Stomach (tissue), 9 donors: ENCODE results near the gene PLA2G1B. TPM values are rescaled to one million over a fixed set of nuclear protein-coding genes. Genes with fewer than 3 reads are reported as not detected.

Experiments used
- DNase-seq, 2 donors: peaks; one replicate each; pipeline versions ENCODE4 v3.0.0 to v3.0.0-alpha.2; 2013 to 2019
- H3K27ac ChIP-seq, 5 donors: fragments of 200-600 bp in 4 of 5; sonication (generic) in 4 of 5; one replicate each; pipeline ENCODE4 v1.5.1; 2013 to 2019; ENCODE audit warnings: mild to moderate bottlenecking in 1 of 5, moderate library complexity in 1 of 5
- H3K27me3 ChIP-seq, 3 donors: fragments of 200-600 bp; sonication (generic); one replicate each; pipeline ENCODE4 v1.5.1; 2017 to 2019; ENCODE audit warnings: mixed run types in 1 of 3
- H3K36me3 ChIP-seq, 4 donors: fragments of 200-600 bp; sonication (generic); 1 replicate in 3 of 4; 2 replicates in 1 of 4; pipeline ENCODE4 v1.5.1; 2016 to 2019
- H3K4me1 ChIP-seq, 4 donors: fragments of 200-600 bp; sonication (generic); one replicate each; pipeline ENCODE4 v1.5.1; 2016 to 2019
- H3K4me3 ChIP-seq, 4 donors: fragments of 200-600 bp; sonication (generic) in 3 of 4; one replicate each; pipeline ENCODE4 v1.5.1; 2016 to 2019; ENCODE audit warnings: mild to moderate bottlenecking in 1 of 4
- H3K9me3 ChIP-seq, 4 donors: fragments of 200-600 bp; sonication (generic); one replicate each; pipeline ENCODE4 v1.5.1; 2016 to 2019
- CTCF ChIP-seq, 7 experiments: fragments of 450-650 bp in 4 of 7; fragments of 200-600 bp in 3 of 7; sonication (generic) in 3 of 7; IDR thresholded peaks; one replicate each; pipeline ENCODE4 v1.5.1; 2016 to 2019; ENCODE audit warnings: antibody characterized with exemption in 7 of 7, control low read depth in 2 of 7, mild to moderate bottlenecking in 1 of 7
- EP300 ChIP-seq: sonication (generic); formaldehyde crosslinking; IDR thresholded peaks from one replicate; pipeline ENCODE4 v1.6.1; 2017; ENCODE audit warnings: antibody characterized with exemption
- POLR2A ChIP-seq, 4 donors: fragments of 450-650 bp; IDR thresholded peaks; one replicate each; pipeline ENCODE4 v1.6.1; 2016; ENCODE audit warnings: antibody characterized with exemption in 4 of 4, control low read depth in 2 of 4, mild to moderate bottlenecking in 1 of 4, moderate library complexity in 1 of 4
- POLR2AphosphoS5 ChIP-seq, 3 donors: sonication (generic); formaldehyde crosslinking; IDR thresholded peaks; one replicate each; pipeline ENCODE4 v1.6.1; 2016; ENCODE audit warnings: antibody characterized with exemption in 3 of 3
- WGBS, 5 donors: extraction: QIAGEN DNeasy Blood & Tissue Kit in 3 of 5; methylation state at CpG; one replicate each; pipeline versions ENCODE4 v1.1.5 to v1.1.7; 2013 to 2018; 5-methylcytosine and 5-hydroxymethylcytosine counted together
- intact Hi-C: fragments of 100-400 bp; cut with DNase I; formaldehyde crosslinking; loops from one replicate; pipeline ENCODE4 v1.15.1; 2023; ENCODE audit warnings: low total_unique reads
- polyA plus RNA-seq, 3 donors: library from polyadenylated mRNA; stranded (reverse); fragments of 200-250 nt; gene quantifications; one replicate each; pipeline ENCODE4 v1.2.3, GENCODE V29; 2013
- total RNA-seq, 5 donors: library from RNA; depleted of rRNA; stranded (reverse); fragments of >200 nt; gene quantifications; one replicate each; pipeline versions ENCODE4 v1.1.0 to v1.2.3, GENCODE V29; 2014 to 2016
- donor health status: healthy with polysubstance abuse.
- donor health status: Bipolar disorder and iron deficiency.
- donor health status: healthy.

The PLA2G1B gene
- total and polyA plus RNA-seq, 8 donors: 7.0 to 18.5 (median 10.2) TPM; not detected in 5

- Histone ChIP-seq H3K27me3 (peaks cover 7 to 65% (median 31%) of the 10 kb centered on the region in 3 donors), H3K4me1 (peaks cover 48 to 79% (median 68%) of the 10 kb centered on the region in 4 donors), H3K36me3 (no peaks in the 10 kb centered on the region), H3K4me3 (no peak overlapping the region), H3K9me3 (no peaks in the 10 kb centered on the region), H3K27ac (peak overlapping the region; percentile 66 to 80 (median 76))
- TF ChIP-seq CTCF (IDR thresholded peaks at IDR 0.05): no peak
- no peak for TF ChIP-seq POLR2AphosphoS5 (IDR thresholded peaks at IDR 0.05)
- no peak for TF ChIP-seq POLR2A (IDR thresholded peaks at IDR 0.05)
- no peak for TF ChIP-seq EP300
- intact Hi-C loops: no loop called here
- no peak for DNase-seq
- WGBS, 5 donors: 37 to 66% (median 54%) methylated on average over 7 of the region's 7 CpGs
Measured at GRCh38 chr12:120366845-120367232, 39.3 kb upstream of the PLA2G1B start.

- no peaks in the 10 kb centered on the region for H3K36me3 ChIP-seq
- H3K9me3 ChIP-seq: no peaks in the 10 kb centered on the region
- no peak overlapping the region for H3K4me3 ChIP-seq
- intact Hi-C loops: no loop called here
- peaks cover 7 to 66% (median 36%) of the 10 kb centered on the region in 3 donors for H3K27me3 ChIP-seq
- H3K4me1 ChIP-seq: peaks cover 53 to 85% (median 73%) of the 10 kb centered on the region in 4 donors
- DNase-seq: no peak
- peak overlapping the region; percentile 66 to 80 (median 76) for H3K27ac ChIP-seq
- 37 to 69% (median 57%) methylated on average over 7 of the region's 7 CpGs for WGBS, 5 donors
- TF ChIP-seq POLR2A (IDR thresholded peaks at IDR 0.05) (no peak), POLR2AphosphoS5 (IDR thresholded peaks at IDR 0.05) (no peak), EP300 (no peak), CTCF (IDR thresholded peaks at IDR 0.05) (no peak)
Measured at GRCh38 chr12:120366341-120366705, 38.7 kb upstream of the PLA2G1B start.

GRCh38 chr12:120365675-120366340 lies 38.2 kb upstream of the PLA2G1B start:
- WGBS, 5 donors: 25 to 59% (median 34%) methylated on average over 13 of the region's 13 CpGs
- peaks cover 56 to 87% (median 76%) of the 10 kb centered on the region in 4 donors for H3K4me1 ChIP-seq
- H3K4me3 ChIP-seq: no peak overlapping the region
- peak; percentile 82 for DNase-seq
- no peaks in the 10 kb centered on the region for H3K36me3 ChIP-seq
- TF ChIP-seq CTCF (IDR thresholded peaks at IDR 0.05): no peak
- TF ChIP-seq POLR2A (IDR thresholded peaks at IDR 0.05): no peak
- TF ChIP-seq POLR2AphosphoS5 (IDR thresholded peaks at IDR 0.05): peak in 2 of 3 donors; percentile 1 to 46
- TF ChIP-seq EP300: no peak
- intact Hi-C loops: no loop called here
- peak overlapping the region; percentile 66 to 80 (median 76) for H3K27ac ChIP-seq
- no peaks in the 10 kb centered on the region for H3K9me3 ChIP-seq
- H3K27me3 ChIP-seq: peaks cover 7 to 64% (median 38%) of the 10 kb centered on the region in 3 donors

- Histone ChIP-seq H3K4me1 (peaks cover 51 to 80% (median 70%) of the 10 kb centered on the region in 4 donors), H3K27me3 (peaks cover 2 to 51% (median 25%) of the 10 kb centered on the region in 3 donors), H3K27ac (peak overlapping the region in 3 of 5 donors; percentile 16 to 79 (median 66)), H3K4me3 (no peak overlapping the region), H3K9me3 (no peaks in the 10 kb centered on the region), H3K36me3 (no peaks in the 10 kb centered on the region)
- intact Hi-C loops: no loop called here
- DNase-seq: no peak
- 54 to 72% (median 62%) methylated on average over 6 of the region's 6 CpGs for WGBS, 5 donors
- TF ChIP-seq POLR2A (IDR thresholded peaks at IDR 0.05): no peak
- TF ChIP-seq POLR2AphosphoS5 (IDR thresholded peaks at IDR 0.05): no peak
- TF ChIP-seq EP300: no peak
- no peak for TF ChIP-seq CTCF (IDR thresholded peaks at IDR 0.05)
Measured at GRCh38 chr12:120364487-120364886, 36.9 kb upstream of the PLA2G1B start.
